ENCODE measurements around the gene PTAFR. TPM values are rescaled to one million over a fixed set of nuclear protein-coding genes. Genes with fewer than 3 reads are reported as not detected.

The PTAFR gene
- polyA plus RNA-seq, 1 donor (not counting 4 experiments of a cell fraction or from before 2014, with no cell fraction given), result 19.6 TPM

DNA sequence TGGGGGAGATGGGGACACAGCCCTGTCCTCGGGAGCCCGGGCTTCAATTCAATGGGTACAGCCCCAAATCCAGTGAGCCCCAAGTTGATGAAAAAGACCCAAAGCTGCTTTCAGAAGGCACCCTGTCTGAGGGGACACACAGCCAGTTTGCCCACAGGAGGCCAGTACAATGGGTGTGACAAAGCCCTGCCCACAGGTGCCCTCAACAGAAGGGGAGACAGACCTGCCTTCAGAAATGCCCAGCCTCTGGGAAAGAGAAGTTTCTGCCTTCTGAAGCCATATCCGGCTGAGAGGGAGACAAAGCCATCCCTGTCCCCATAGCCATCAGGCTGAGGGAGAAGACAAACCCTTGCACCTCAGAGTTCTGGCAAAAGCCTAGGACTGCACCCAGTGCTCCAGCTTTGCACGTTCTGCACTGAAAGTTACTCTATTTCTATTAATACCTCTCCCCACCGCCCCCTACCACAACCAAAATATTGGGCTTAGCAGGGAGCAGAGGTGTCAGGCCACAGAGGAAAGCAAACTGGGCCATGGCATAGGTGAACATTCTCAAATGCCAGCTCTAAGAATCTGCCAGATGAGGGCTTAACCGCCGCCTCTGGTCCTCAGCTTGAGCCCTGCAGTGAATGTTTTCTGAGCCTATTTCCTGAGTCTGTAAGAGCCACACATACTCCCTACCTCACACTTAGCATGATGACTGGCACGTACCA is 18.0 kb upstream of the PTAFR start:
- DNase-seq (ENCODE audit: low read depth, low spot score) (no peak), FAIRE-seq (peak; percentile 41)
- TF ChIP-seq, protein P1, sequence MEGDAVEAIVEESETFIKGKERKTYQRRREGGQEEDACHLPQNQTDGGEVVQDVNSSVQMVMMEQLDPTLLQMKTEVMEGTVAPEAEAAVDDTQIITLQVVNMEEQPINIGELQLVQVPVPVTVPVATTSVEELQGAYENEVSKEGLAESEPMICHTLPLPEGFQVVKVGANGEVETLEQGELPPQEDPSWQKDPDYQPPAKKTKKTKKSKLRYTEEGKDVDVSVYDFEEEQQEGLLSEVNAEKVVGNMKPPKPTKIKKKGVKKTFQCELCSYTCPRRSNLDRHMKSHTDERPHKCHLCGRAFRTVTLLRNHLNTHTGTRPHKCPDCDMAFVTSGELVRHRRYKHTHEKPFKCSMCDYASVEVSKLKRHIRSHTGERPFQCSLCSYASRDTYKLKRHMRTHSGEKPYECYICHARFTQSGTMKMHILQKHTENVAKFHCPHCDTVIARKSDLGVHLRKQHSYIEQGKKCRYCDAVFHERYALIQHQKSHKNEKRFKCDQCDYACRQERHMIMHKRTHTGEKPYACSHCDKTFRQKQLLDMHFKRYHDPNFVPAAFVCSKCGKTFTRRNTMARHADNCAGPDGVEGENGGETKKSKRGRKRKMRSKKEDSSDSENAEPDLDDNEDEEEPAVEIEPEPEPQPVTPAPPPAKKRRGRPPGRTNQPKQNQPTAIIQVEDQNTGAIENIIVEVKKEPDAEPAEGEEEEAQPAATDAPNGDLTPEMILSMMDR (optimal IDR thresholded peaks at IDR 0.05 in 1 of 3, IDR thresholded peaks at IDR 0.05 in 1 of 3, conservative IDR thresholded peaks at IDR 0.05 in 1 of 3; ENCODE audit: extremely low read depth in 1 of 3, insufficient read depth in 2 of 3, low read length in 3 of 3), result no peak
- no peak for TF ChIP-seq EZH2 (IDR thresholded peaks at IDR 0.05; ENCODE audit: low read length)
- Histone ChIP-seq H3K27me3 (ENCODE audit: control insufficient read depth, extremely low read depth, insufficient read depth, low read length) (no peaks in the 10 kb centered on the region), H3K4me2 (ENCODE audit: control insufficient read depth, extremely low read depth, insufficient read depth, low read depth, low read length) (peak overlapping the region; percentile 93), H2AFZ (ENCODE audit: control insufficient read depth, low read length) (no peak overlapping the region), H3K4me3 (ENCODE audit: control insufficient read depth in 2 of 3, extremely low read depth in 1 of 3, insufficient read depth in 2 of 3, low read depth in 1 of 3, low read length in 3 of 3) (no peak overlapping the region), H3K9me1 (ENCODE audit: control insufficient read depth, extremely low read depth, insufficient read depth, low read length) (no peaks in the 10 kb centered on the region), H3K9ac (ENCODE audit: control insufficient read depth, extremely low read depth, insufficient read depth, low read length) (peak overlapping the region; percentile 22), H3K36me3 (ENCODE audit: control insufficient read depth in 2 of 2, extremely low read depth in 1 of 2, insufficient read depth in 2 of 2, low read length in 2 of 2) (peaks cover 2 to 5% of the 10 kb centered on the region in 2 experiments), H4K20me1 (ENCODE audit: control insufficient read depth, extremely low read depth, insufficient read depth, low read length) (no peaks in the 10 kb centered on the region), H3K27ac (ENCODE audit: control insufficient read depth, insufficient read depth, low read length) (peak overlapping the region; percentile 46), H3K79me2 (ENCODE audit: control insufficient read depth, insufficient read depth, low read length) (no peaks in the 10 kb centered on the region), H3K4me1 (ENCODE audit: control insufficient read depth, extremely low read depth, insufficient read depth, low read length) (peaks cover 51% of the 10 kb centered on the region), H3K9me3 (ENCODE audit: control insufficient read depth, low read depth, low read length) (no peaks in the 10 kb centered on the region)
- dilution Hi-C loops (cut with MboI; ENCODE audit: extremely low pct_ligation_motif_present, low sequenced_read_pairs), result no loop called here

DNA sequence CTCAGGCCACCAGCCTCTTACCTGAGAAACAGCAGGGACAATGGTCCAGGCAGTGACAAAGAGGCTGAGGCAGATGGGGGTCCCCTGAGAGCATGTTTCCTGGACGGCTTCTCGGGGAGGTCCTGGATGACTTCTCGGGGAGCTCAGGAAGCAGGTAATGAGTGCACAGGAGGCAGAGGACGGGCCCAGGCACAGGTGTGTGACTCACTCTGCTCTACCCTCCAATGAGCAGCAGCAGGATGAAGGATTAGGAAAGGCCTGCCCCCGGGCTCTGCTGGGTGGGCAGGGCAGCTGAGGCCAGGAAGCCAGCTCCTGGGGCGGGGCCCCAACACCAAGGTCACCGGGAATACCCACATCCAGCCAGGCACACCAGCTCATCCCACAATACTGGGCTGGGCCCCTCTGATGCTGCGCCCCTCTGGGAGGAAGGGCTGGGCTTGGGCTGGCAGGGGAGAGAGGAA is 17.2 kb upstream of the PTAFR start:
- peak; percentile 98 for FAIRE-seq
- Histone ChIP-seq H3K4me3 (ENCODE audit: control insufficient read depth in 2 of 3, extremely low read depth in 1 of 3, insufficient read depth in 2 of 3, low read depth in 1 of 3, low read length in 3 of 3) (peak overlapping the region; percentile 45 to 70 (median 56)), H3K79me2 (ENCODE audit: control insufficient read depth, insufficient read depth, low read length) (no peaks in the 10 kb centered on the region), H4K20me1 (ENCODE audit: control insufficient read depth, extremely low read depth, insufficient read depth, low read length) (no peaks in the 10 kb centered on the region), H3K27me3 (ENCODE audit: control insufficient read depth, extremely low read depth, insufficient read depth, low read length) (no peaks in the 10 kb centered on the region), H2AFZ (ENCODE audit: control insufficient read depth, low read length) (peak overlapping the region; percentile 45), H3K9me1 (ENCODE audit: control insufficient read depth, extremely low read depth, insufficient read depth, low read length) (no peaks in the 10 kb centered on the region), H3K4me1 (ENCODE audit: control insufficient read depth, extremely low read depth, insufficient read depth, low read length) (peaks cover 51% of the 10 kb centered on the region), H3K9ac (ENCODE audit: control insufficient read depth, extremely low read depth, insufficient read depth, low read length) (peak overlapping the region; percentile 69), H3K9me3 (ENCODE audit: control insufficient read depth, low read depth, low read length) (no peaks in the 10 kb centered on the region), H3K27ac (ENCODE audit: control insufficient read depth, insufficient read depth, low read length) (peak overlapping the region; percentile 62), H3K4me2 (ENCODE audit: control insufficient read depth, extremely low read depth, insufficient read depth, low read depth, low read length) (peak overlapping the region; percentile 93), H3K36me3 (ENCODE audit: control insufficient read depth in 2 of 2, extremely low read depth in 1 of 2, insufficient read depth in 2 of 2, low read length in 2 of 2) (peaks cover 1 to 2% of the 10 kb centered on the region in 2 experiments)
- DNase-seq (ENCODE audit: low read depth, low spot score), result peak; percentile 93
- dilution Hi-C loops (cut with MboI; ENCODE audit: extremely low pct_ligation_motif_present, low sequenced_read_pairs), result no loop called here
- TF ChIP-seq, protein P1 (optimal IDR thresholded peaks at IDR 0.05 in 1 of 3, IDR thresholded peaks at IDR 0.05 in 1 of 3, conservative IDR thresholded peaks at IDR 0.05 in 1 of 3; ENCODE audit: extremely low read depth in 1 of 3, insufficient read depth in 2 of 3, low read length in 3 of 3), result no peak
- TF ChIP-seq EZH2 (IDR thresholded peaks at IDR 0.05; ENCODE audit: low read length), result no peak

Data from keratinocyte (primary cell).